Stimulated activated CD8-positive, alpha-beta memory T cell treated with anti-CD3 and anti-CD28 coated beads, Interleukin-15, amount 100 ng/mL, for 4 hours (primary cell): ENCODE results near the gene INPP4B.
"Not testable (repeated sequence)": the region's sequence is repeated elsewhere in the genome, so short reads cannot be mapped to it uniquely, and the experiment has no call there.

Experiments used
- DNase-seq, 2 donors: peaks; one replicate each; pipeline ENCODE4 v3.0.0-alpha.2; 2020; ENCODE audit warnings: low read depth in 2 of 2

Gene INPP4B

GRCh38 chr4:142826503-142827241 lies 19.4 kb downstream of the INPP4B start:
- DNase-seq: no peak

GRCh38 chr4:142824368-142824767 lies 21.7 kb downstream of the INPP4B start:
- DNase-seq: no peak

- DNase-seq: no peak
Measured at GRCh38 chr4:142823796-142824195, 22.3 kb downstream of the INPP4B start.

GRCh38 chr4:142818476-142818875 lies 27.6 kb downstream of the INPP4B start:
- no peak for DNase-seq

GRCh38 chr4:142818031-142818430 lies 28.1 kb downstream of the INPP4B start:
- no peak for DNase-seq

GRCh38 chr4:142817442-142817841 lies 28.7 kb downstream of the INPP4B start:
- DNase-seq: no peak

- no peak for DNase-seq
Measured at GRCh38 chr4:142815834-142816233, 30.3 kb downstream of the INPP4B start.

GRCh38 chr4:142813388-142813787 lies 32.7 kb downstream of the INPP4B start:
- DNase-seq: no peak

GRCh38 chr4:142812091-142812490 lies 34.0 kb downstream of the INPP4B start:
- DNase-seq: no peak

GRCh38 chr4:142811034-142811433 lies 35.1 kb downstream of the INPP4B start:
- DNase-seq: no peak

- DNase-seq: no peak
Measured at GRCh38 chr4:142809559-142809958, 36.5 kb downstream of the INPP4B start.

GRCh38 chr4:142803879-142804278 lies 42.2 kb downstream of the INPP4B start:
- not testable (repeated sequence) for DNase-seq

GRCh38 chr4:142801966-142802365 lies 44.1 kb downstream of the INPP4B start:
- no peak for DNase-seq

GRCh38 chr4:142781114-142781513 lies 65.0 kb downstream of the INPP4B start:
- DNase-seq: no peak

GRCh38 chr4:142778900-142779299 lies 67.2 kb downstream of the INPP4B start:
- no peak for DNase-seq

GRCh38 chr4:142778430-142778829 lies 67.7 kb downstream of the INPP4B start:
- no peak for DNase-seq

- DNase-seq: no peak
Measured at GRCh38 chr4:142777045-142777743, 68.9 kb downstream of the INPP4B start.

GRCh38 chr4:142776026-142776425 lies 70.1 kb downstream of the INPP4B start:
- no peak for DNase-seq

GRCh38 chr4:142773505-142773904 lies 72.6 kb downstream of the INPP4B start:
- DNase-seq: no peak

GRCh38 chr4:142762280-142762679 lies 83.8 kb downstream of the INPP4B start:
- DNase-seq: no peak

- DNase-seq: no peak
Measured at GRCh38 chr4:142752202-142752786, 93.8 kb downstream of the INPP4B start.

- DNase-seq: no peak
Measured at GRCh38 chr4:142743121-142743825, 102.8 kb downstream of the INPP4B start.
